K562 (cell line): Measurements from ENCODE around the gene YPEL4. TPM values are rescaled to one million over a fixed set of nuclear protein-coding genes. Genes with fewer than 3 reads are reported as not detected.

Experiments
- ARID3A ChIP-seq: IDR thresholded peaks from 2 replicates; pipeline ENCODE4 v1.6.1; 2012; ENCODE audit warnings: low read depth, low read length, improper control_type of control experiment, borderline replicate concordance
- CBX3 ChIP-seq, 2 experiments: IDR thresholded peaks; 1 replicate in 1 of 2; 2 replicates in 1 of 2; pipeline ENCODE4 v1.6.1; 2012; ENCODE audit warnings: inconsistent platforms in 2 of 2, low read length in 2 of 2, borderline replicate concordance in 1 of 2, control low read depth in 1 of 2
- CTCFL ChIP-seq: IDR thresholded peaks from 2 replicates; pipeline ENCODE4 v1.6.1; 2011; ENCODE audit warnings: borderline replicate concordance, low read depth, mild to moderate bottlenecking, moderate library complexity, low read length; ENCODE audit not compliant: insufficient read depth, poor library complexity, severe bottlenecking
- DIDO1 ChIP-seq: fragments of 450-650 bp; IDR thresholded peaks from 2 replicates; pipeline ENCODE4 v1.6.1; 2016; ENCODE audit warnings: low read depth, missing biosample characterization, missing genetic modification characterization
- GATA2 ChIP-seq: sonication (generic); formaldehyde crosslinking; IDR thresholded peaks from 2 replicates; pipeline ENCODE4 v1.4.0; 2020; ENCODE audit warnings: mild to moderate bottlenecking, missing genetic modification reagents
- HNRNPL ChIP-seq: fragments of 200-400 bp; formaldehyde crosslinking; IDR thresholded peaks from 2 replicates; pipeline ENCODE4 v1.6.1; 2017; ENCODE audit warnings: low read depth, mild to moderate bottlenecking, low read length
- IRF9 ChIP-seq: fragments of 450-650 bp; IDR thresholded peaks from 2 replicates; pipeline ENCODE4 v1.6.1; 2016; ENCODE audit warnings: missing biosample characterization, missing genetic modification characterization
- KLF16 ChIP-seq: IDR thresholded peaks from 2 replicates; pipeline ENCODE4 v1.6.1; 2016; ENCODE audit warnings: antibody characterized with exemption
- NR4A1 ChIP-seq, 2 experiments: fragments of 250-450 bp in 1 of 2; fragments of 450-650 bp in 1 of 2; sonication (Bioruptor Pico) in 1 of 2; IDR thresholded peaks; 2 replicates each; pipeline versions ENCODE4 v1.4.0 to v1.6.1; 2016 to 2020; ENCODE audit warnings: mild to moderate bottlenecking in 2 of 2, missing compliant biosample characterization in 1 of 2, missing genetic modification characterization in 1 of 2, moderate library complexity in 1 of 2
- PHB2 ChIP-seq: fragments of 450-650 bp; IDR thresholded peaks from 2 replicates; pipeline ENCODE4 v1.6.1; 2017; ENCODE audit warnings: low read depth
- RAD51 ChIP-seq: fragments of 450-650 bp; IDR thresholded peaks from 2 replicates; pipeline ENCODE4 v1.7.1; 2016; ENCODE audit warnings: low read depth, mild to moderate bottlenecking, borderline replicate concordance
- SMARCA4 ChIP-seq: fragments of 450-650 bp; IDR thresholded peaks from 2 replicates; pipeline ENCODE4 v1.6.1; 2016
- THRB ChIP-seq: fragments of 450-650 bp; formaldehyde crosslinking; conservative IDR thresholded peaks from 2 replicates; pipeline ENCODE4 v1.4.0; 2022; ENCODE audit warnings: mild to moderate bottlenecking, missing genetic modification characterization
- ZNF589 ChIP-seq: fragments of 200-800 bp; sonication (Bioruptor generic); IDR thresholded peaks from 2 replicates; pipeline ENCODE4 v1.6.1; 2016; ENCODE audit warnings: low read depth, missing genetic modification characterization, missing compliant biosample characterization
- polyA plus RNA-seq, 8 experiments: library from polyadenylated mRNA; depleted of rRNA in 4 of 8; stranded (reverse) in 5 of 8; unstranded in 3 of 8; fragments of >200 nt; fragmentation: Nextera tagmentation in 2 of 8; fragmentation: Illumina TruSeq in 1 of 8; extraction: Ambion mirVana in 2 of 8; extraction: Trizol in 1 of 8; gene quantifications; 2 replicates each; pipeline versions ENCODE4 v1.2.1 to v1.2.3, GENCODE V29; 2011 to 2014; ENCODE audit warnings: inconsistent platforms in 1 of 8, missing spikeins in 1 of 8
- total RNA-seq, 7 experiments: library from RNA; depleted of rRNA in 6 of 7; stranded (reverse); fragments of >200 nt in 6 of 7; fragmentation: Illumina TruSeq in 2 of 7; extraction: Trizol in 2 of 7; gene quantifications; 2 replicates each; pipeline versions ENCODE4 v1.2.1 to v1.2.3, GENCODE V29; 2011 to 2021; ENCODE audit warnings: low replicate concordance in 1 of 7
- TF ChIP-seq, protein P1 (sequence below): fragments of 450-650 bp; conservative IDR thresholded peaks from 2 replicates; pipeline ENCODE4 v1.6.1; 2016; ENCODE audit warnings: missing genetic modification characterization, low read depth, mild to moderate bottlenecking, control low read depth, missing compliant biosample characterization
- TF ChIP-seq, protein P2 (sequence below): sonication (generic); formaldehyde crosslinking; IDR thresholded peaks from 2 replicates; pipeline ENCODE4 v1.8.1; 2023; ENCODE audit warnings: mild to moderate bottlenecking, missing genetic modification reagents, moderate library complexity

The YPEL4 gene
- total and polyA plus RNA-seq, 9 of the 15 experiments (the other 6 are each of a cell fraction or from before 2014, with no cell fraction given), result 0.07 to 1.4 (median 0.40) TPM; not detected in 2

- no peak for TF ChIP-seq CTCFL
- TF ChIP-seq NR4A1 (CRISPR knock-in tag; IDR thresholded peaks at IDR 0.05), result 0 out of 2 replicates have a peak, but pooled peaks have one; percentile 16
- TF ChIP-seq NR4A1 (tag; IDR thresholded peaks at IDR 0.05), result peak; percentile 69
- no peak for TF ChIP-seq DIDO1 (tag)
- TF ChIP-seq, protein P1, sequence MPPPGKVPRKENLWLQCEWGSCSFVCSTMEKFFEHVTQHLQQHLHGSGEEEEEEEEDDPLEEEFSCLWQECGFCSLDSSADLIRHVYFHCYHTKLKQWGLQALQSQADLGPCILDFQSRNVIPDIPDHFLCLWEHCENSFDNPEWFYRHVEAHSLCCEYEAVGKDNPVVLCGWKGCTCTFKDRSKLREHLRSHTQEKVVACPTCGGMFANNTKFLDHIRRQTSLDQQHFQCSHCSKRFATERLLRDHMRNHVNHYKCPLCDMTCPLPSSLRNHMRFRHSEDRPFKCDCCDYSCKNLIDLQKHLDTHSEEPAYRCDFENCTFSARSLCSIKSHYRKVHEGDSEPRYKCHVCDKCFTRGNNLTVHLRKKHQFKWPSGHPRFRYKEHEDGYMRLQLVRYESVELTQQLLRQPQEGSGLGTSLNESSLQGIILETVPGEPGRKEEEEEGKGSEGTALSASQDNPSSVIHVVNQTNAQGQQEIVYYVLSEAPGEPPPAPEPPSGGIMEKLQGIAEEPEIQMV (tag), result no peak
- no peak for TF ChIP-seq IRF9 (tag)
- TF ChIP-seq KLF16, result peak; percentile 99
- peak in 1 of 2 experiments; percentile 47; a peak in 1 of 3 replicates for TF ChIP-seq CBX3 (IDR thresholded peaks at IDR 0.05; ENCODE audit: borderline replicate concordance in 1 of 2, low read length in 2 of 2)
- 0 out of 2 replicates have a peak, but pooled peaks have one; percentile 18 for TF ChIP-seq RAD51
- TF ChIP-seq THRB (CRISPR knock-in tag), result 0 out of 2 replicates have a peak, but pooled peaks have one; percentile 32
- TF ChIP-seq ARID3A, result 0 out of 2 replicates have a peak, but pooled peaks have one; percentile 32
- TF ChIP-seq HNRNPL, result peak; percentile 53; the same call in 1 of the 2 replicates
- TF ChIP-seq, protein P2, sequence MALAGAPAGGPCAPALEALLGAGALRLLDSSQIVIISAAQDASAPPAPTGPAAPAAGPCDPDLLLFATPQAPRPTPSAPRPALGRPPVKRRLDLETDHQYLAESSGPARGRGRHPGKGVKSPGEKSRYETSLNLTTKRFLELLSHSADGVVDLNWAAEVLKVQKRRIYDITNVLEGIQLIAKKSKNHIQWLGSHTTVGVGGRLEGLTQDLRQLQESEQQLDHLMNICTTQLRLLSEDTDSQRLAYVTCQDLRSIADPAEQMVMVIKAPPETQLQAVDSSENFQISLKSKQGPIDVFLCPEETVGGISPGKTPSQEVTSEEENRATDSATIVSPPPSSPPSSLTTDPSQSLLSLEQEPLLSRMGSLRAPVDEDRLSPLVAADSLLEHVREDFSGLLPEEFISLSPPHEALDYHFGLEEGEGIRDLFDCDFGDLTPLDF (CRISPR knock-in tag), result 0 out of 2 replicates have a peak, but pooled peaks have one; percentile 17
- peak; percentile 96 for TF ChIP-seq SMARCA4
- peak; percentile 97 for TF ChIP-seq GATA2 (CRISPR knock-in tag)
- TF ChIP-seq ZNF589 (CRISPR knock-in tag), result peak; percentile 80
- TF ChIP-seq PHB2, result peak; percentile 93
Measured at GRCh38 chr11:57647960-57648800, 1.5 kb downstream of the YPEL4 start (continued).
